H9 (cell line): ENCODE data around the gene CABCOCO1. TPM values are rescaled to one million over a fixed set of nuclear protein-coding genes. Genes with fewer than 3 reads are reported as not detected.

Experiments used
- DNase-seq: peaks from one replicate; pipeline ENCODE4 v3.0.0-alpha.2; 2017
- H2AFZ ChIP-seq: one replicate; pipeline ENCODE4 v1.6.1; 2013; ENCODE audit warnings: mild to moderate bottlenecking, low read length, control low read depth, moderate library complexity
- H2AK5ac ChIP-seq: 2 replicates; pipeline ENCODE4 v1.6.1; 2013; ENCODE audit warnings: low read length, control low read depth, mixed read lengths; ENCODE audit not compliant: insufficient read length
- H2BK120ac ChIP-seq: one replicate; pipeline ENCODE4 v1.6.1; 2013; ENCODE audit warnings: low read depth, mild to moderate bottlenecking, low read length, control low read depth, inconsistent platforms; ENCODE audit not compliant: poor library complexity, severe bottlenecking
- H2BK12ac ChIP-seq: 2 replicates; pipeline ENCODE4 v1.6.1; 2013; ENCODE audit warnings: low read length, control low read depth, mixed read lengths, low read depth; ENCODE audit not compliant: insufficient read length
- H2BK15ac ChIP-seq: 2 replicates; pipeline ENCODE4 v1.6.1; 2013; ENCODE audit warnings: low read depth, low read length, control low read depth
- H2BK20ac ChIP-seq: one replicate; pipeline ENCODE4 v1.6.1; 2013; ENCODE audit warnings: low read depth, mild to moderate bottlenecking, low read length, control low read depth, inconsistent platforms; ENCODE audit not compliant: poor library complexity, severe bottlenecking
- H2BK5ac ChIP-seq: 2 replicates; pipeline ENCODE4 v1.6.1; 2013; ENCODE audit warnings: low read length, control low read depth, mixed read lengths; ENCODE audit not compliant: insufficient read length
- H3K14ac ChIP-seq: 2 replicates; pipeline ENCODE4 v1.6.1; 2013; ENCODE audit warnings: low read length, control low read depth; ENCODE audit not compliant: insufficient read depth
- H3K18ac ChIP-seq: 2 replicates; pipeline ENCODE4 v1.6.1; 2013; ENCODE audit warnings: low read depth, mild to moderate bottlenecking, mixed read lengths, low read length, control low read depth; ENCODE audit not compliant: insufficient read length
- H3K23ac ChIP-seq: 2 replicates; pipeline ENCODE4 v1.6.1; 2013; ENCODE audit warnings: low read length, control low read depth, mixed read lengths, low read depth; ENCODE audit not compliant: insufficient read length
- H3K23me2 ChIP-seq: 2 replicates; pipeline ENCODE4 v1.6.1; 2013; ENCODE audit warnings: low read depth, mild to moderate bottlenecking, mixed read lengths, low read length, control low read depth; ENCODE audit not compliant: insufficient read length, poor library complexity, severe bottlenecking
- H3K27ac ChIP-seq: 2 replicates; pipeline ENCODE4 v1.5.1; 2013; ENCODE audit warnings: low read length, control low read depth, mixed read lengths, low read depth; ENCODE audit not compliant: insufficient read length
- H3K27me3 ChIP-seq: 2 replicates; pipeline ENCODE4 v1.6.1; 2013; ENCODE audit warnings: low read length, control low read depth, inconsistent platforms; ENCODE audit not compliant: insufficient read depth
- H3K4ac ChIP-seq: 2 replicates; pipeline ENCODE4 v1.6.1; 2013; ENCODE audit warnings: low read depth, mild to moderate bottlenecking, control low read depth, inconsistent platforms, low read length, moderate library complexity
- H3K4me1 ChIP-seq: 2 replicates; pipeline ENCODE4 v1.6.1; 2013; ENCODE audit warnings: low read length, control low read depth, inconsistent platforms; ENCODE audit not compliant: insufficient read depth
- H3K4me2 ChIP-seq: 2 replicates; pipeline ENCODE4 v1.6.1; 2013; ENCODE audit warnings: low read length, control low read depth, mixed read lengths; ENCODE audit not compliant: insufficient read length, insufficient read depth
- H3K56ac ChIP-seq: 2 replicates; pipeline ENCODE4 v1.6.1; 2013; ENCODE audit warnings: low read depth, mild to moderate bottlenecking, mixed read lengths, low read length, control low read depth; ENCODE audit not compliant: insufficient read length
- H3K79me1 ChIP-seq: 2 replicates; pipeline ENCODE4 v1.6.1; 2013; ENCODE audit warnings: low read depth, mild to moderate bottlenecking, moderate library complexity, low read length, control low read depth, inconsistent platforms; ENCODE audit not compliant: insufficient read depth, poor library complexity, severe bottlenecking
- H3K79me2 ChIP-seq: 2 replicates; pipeline ENCODE4 v1.6.1; 2013; ENCODE audit warnings: low read length, control low read depth, inconsistent platforms; ENCODE audit not compliant: insufficient read depth
- H3K9ac ChIP-seq: 2 replicates; pipeline ENCODE4 v1.6.1; 2013; ENCODE audit warnings: low read length, control low read depth, mixed read lengths; ENCODE audit not compliant: insufficient read length; ENCODE audit errors: extremely low read depth
- H3K9me3 ChIP-seq: one replicate; pipeline ENCODE4 v1.6.1; 2013; ENCODE audit warnings: low read depth, low read length, inconsistent platforms; ENCODE audit not compliant: control insufficient read depth
- H3T11ph ChIP-seq: one replicate; pipeline ENCODE4 v1.6.1; 2013; ENCODE audit warnings: mild to moderate bottlenecking, low read length, control low read depth, inconsistent platforms
- H4K20me1 ChIP-seq: one replicate; pipeline ENCODE4 v1.6.1; 2013; ENCODE audit not compliant: control insufficient read depth, insufficient read length, insufficient read depth
- H4K5ac ChIP-seq: 2 replicates; pipeline ENCODE4 v1.6.1; 2013; ENCODE audit warnings: low read depth, mild to moderate bottlenecking, mixed read lengths, low read length, control low read depth; ENCODE audit not compliant: insufficient read length
- H4K8ac ChIP-seq: replicated peaks from 2 replicates; pipeline ENCODE4 v1.6.1; 2013; ENCODE audit warnings: low read length, control low read depth, mixed read lengths, low read depth; ENCODE audit not compliant: insufficient read length
- H4K91ac ChIP-seq: 2 replicates; pipeline ENCODE4 v1.6.1; 2013; ENCODE audit warnings: low read depth, mild to moderate bottlenecking, moderate library complexity, mixed read lengths, low read length, control low read depth; ENCODE audit not compliant: insufficient read length
- H3K27ac Mint-ChIP-seq, 3 experiments: 2 replicates in 2 of 3; 3 replicates in 1 of 3; pipeline ENCODE4 v1.8.0; 2020 to 2021; ENCODE audit warnings: mixed read lengths in 3 of 3, mild to moderate bottlenecking in 1 of 3, moderate library complexity in 1 of 3
- H3K27me3 Mint-ChIP-seq: 2 replicates; pipeline ENCODE4 v1.8.0; 2021; ENCODE audit warnings: low read depth, mild to moderate bottlenecking, moderate library complexity, mixed read lengths
- H3K36me3 Mint-ChIP-seq, 3 experiments: 2 replicates in 2 of 3; 3 replicates in 1 of 3; pipeline ENCODE4 v1.8.0; 2020 to 2021; ENCODE audit warnings: low read depth in 3 of 3, mixed read lengths in 3 of 3; ENCODE audit not compliant: insufficient read depth in 1 of 3
- H3K4me1 Mint-ChIP-seq, 2 experiments: 2 replicates each; pipeline ENCODE4 v1.8.0; 2020; ENCODE audit warnings: mixed read lengths in 2 of 2
- H3K4me3 Mint-ChIP-seq, 2 experiments: 2 replicates in 1 of 2; 3 replicates in 1 of 2; pipeline ENCODE4 v1.8.0; 2020 to 2021; ENCODE audit warnings: mild to moderate bottlenecking in 2 of 2, mixed read lengths in 2 of 2, moderate library complexity in 1 of 2
- H3K9me3 Mint-ChIP-seq, 2 experiments: 2 replicates in 1 of 2; 3 replicates in 1 of 2; pipeline ENCODE4 v1.8.0; 2020; ENCODE audit warnings: mild to moderate bottlenecking in 2 of 2, mixed read lengths in 2 of 2, moderate library complexity in 1 of 2
- CTCF ChIP-seq: fragments of 200-600 bp; sonication (generic); conservative IDR thresholded peaks from 3 replicates; pipeline ENCODE4 v1.8.0; 2021; ENCODE audit warnings: antibody characterized with exemption, mild to moderate bottlenecking
- WGBS: extraction: QIAGEN DNeasy Blood & Tissue Kit; methylation state at CpG from one replicate; pipeline ENCODE4 v1.1.7; 2013; ENCODE audit warnings: missing lambda C conversion rate, low lambda C conversion rate, mixed read lengths; ENCODE audit not compliant: insufficient read length; ENCODE audit errors: extremely low coverage; 5-methylcytosine and 5-hydroxymethylcytosine counted together
- total RNA-seq: library from RNA; stranded (reverse); gene quantifications from 2 replicates; pipeline ENCODE4 v1.2.1, GENCODE V29; 2021

CABCOCO1 gene
- total RNA-seq, 1 experiment from 2014 or later = not detected

GRCh38 chr10:61764486-61764885, 101.8 kb downstream of the CABCOCO1 start:
- H3K27me3 ChIP-seq = no peaks in the 10 kb centered on the region
- no peak overlapping the region for H3K27ac ChIP-seq
- Mint-ChIP-seq H3K4me3 (no peak overlapping the region), H3K4me1 (peaks cover 12 to 14% of the 10 kb centered on the region in 2 experiments), H3K27me3 (no peaks in the 10 kb centered on the region), H3K36me3 (no peaks in the 10 kb centered on the region), H3K9me3 (no peaks in the 10 kb centered on the region), H3K27ac (no peak overlapping the region)
- H3K9ac ChIP-seq = no peak overlapping the region
- no peak overlapping the region for H3K56ac ChIP-seq
- H3K14ac ChIP-seq = no peak overlapping the region
- no peak overlapping the region for H4K8ac ChIP-seq
- no peak overlapping the region for H4K91ac ChIP-seq
- no CpG with 5 or more reads among the region's 5 CpGs for WGBS
- H3K79me2 ChIP-seq = no peaks in the 10 kb centered on the region
- H3K4ac ChIP-seq = no peak overlapping the region
- TF ChIP-seq CTCF = no peak
- H3K23ac ChIP-seq = no peak overlapping the region
- H4K20me1 ChIP-seq = no peaks in the 10 kb centered on the region
- H3K9me3 ChIP-seq = no peaks in the 10 kb centered on the region
- H3K79me1 ChIP-seq = no peaks in the 10 kb centered on the region
- H3K18ac ChIP-seq = no peak overlapping the region
- no peaks in the 10 kb centered on the region; the same call in 1 of the 2 replicates for H3K4me1 ChIP-seq
- H2BK20ac ChIP-seq = no peak overlapping the region
- no peak overlapping the region for H2BK120ac ChIP-seq
- no peak overlapping the region for H3T11ph ChIP-seq
- H3K23me2 ChIP-seq = no peaks in the 10 kb centered on the region
- no peak overlapping the region for H3K4me2 ChIP-seq
- H2AFZ ChIP-seq = no peak overlapping the region
- no peak overlapping the region for H4K5ac ChIP-seq
- no peak overlapping the region for H2BK15ac ChIP-seq
- no peak for DNase-seq
- no peak overlapping the region for H2AK5ac ChIP-seq
- no peak overlapping the region for H2BK5ac ChIP-seq
- no peak overlapping the region for H2BK12ac ChIP-seq
